ENCODE results near the gene FAAP20. TPM values are rescaled to one million over a fixed set of nuclear protein-coding genes. Genes with fewer than 3 reads are reported as not detected.

Gene FAAP20
- total RNA-seq, 1 experiment from 2014 or later: 114 TPM

- Histone ChIP-seq H3K36me3 (ENCODE audit: low read depth, low read length) (no peaks in the 10 kb centered on the region; the same call in 1 of the 2 replicates), H3K9me3 (ENCODE audit: low read length) (no peaks in the 10 kb centered on the region), H3K27me3 (ENCODE audit: low read length) (no peaks in the 10 kb centered on the region), H3K4me1 (ENCODE audit: insufficient read depth, low read length) (no peaks in the 10 kb centered on the region), H3K27ac (ENCODE audit: low read length) (no peak overlapping the region), H3K4me2 (ENCODE audit: low read length) (no peak overlapping the region), H3K79me2 (ENCODE audit: low read length) (no peaks in the 10 kb centered on the region), H4K20me1 (ENCODE audit: low read length) (no peaks in the 10 kb centered on the region), H3K4me3 (ENCODE audit: low read length) (no peak overlapping the region), H3K9me2 (replicated peaks; ENCODE audit: low read length) (no peaks in the 10 kb centered on the region), H3F3A (ENCODE audit: low read length, unreplicated experiment) (no peaks in the 10 kb centered on the region), H2AFZ (ENCODE audit: low read length) (no peak overlapping the region), H3K9ac (ENCODE audit: low read length) (no peak overlapping the region)
- DNase-seq: no peak
- BruUV-seq (replicated peaks): no TSS peak
- ATAC-seq: no peak
- intact Hi-C loops (cut with micrococcal nuclease): no loop called here
- no peak for TF ChIP-seq EZH2 (IDR thresholded peaks at IDR 0.05; ENCODE audit: low read length, unreplicated experiment)
- no peak for TF ChIP-seq CTCF (conservative IDR thresholded peaks at IDR 0.05; ENCODE audit: low read depth, low read length)
- TF ChIP-seq EZH2phosphoT487 (IDR thresholded peaks at IDR 0.05; ENCODE audit: borderline replicate concordance, low read length): no peak
- CTCF ChIA-PET: no interaction called here
- POLR2A ChIA-PET (ENCODE audit: unreplicated experiment): no interaction called here
Observed at GRCh38 chr1:2172551-2173146, 21.9 kb downstream of the FAAP20 start.

- no peaks in the 10 kb centered on the region for H3K4me1 ChIP-seq (ENCODE audit: insufficient read depth, low read length)
- H3K36me3 ChIP-seq (ENCODE audit: low read depth, low read length): no peaks in the 10 kb centered on the region; the same call in 1 of the 2 replicates
- no peak overlapping the region for H2AFZ ChIP-seq (ENCODE audit: low read length)
- H3K9me3 ChIP-seq (ENCODE audit: low read length): no peaks in the 10 kb centered on the region
- H3K9me2 ChIP-seq (replicated peaks; ENCODE audit: low read length): no peaks in the 10 kb centered on the region
- intact Hi-C loops (cut with micrococcal nuclease): no loop called here
- H3K9ac ChIP-seq (ENCODE audit: low read length): no peak overlapping the region
- no peak overlapping the region for H3K27ac ChIP-seq (ENCODE audit: low read length)
- H3K79me2 ChIP-seq (ENCODE audit: low read length): no peaks in the 10 kb centered on the region
- no TSS peak for BruUV-seq (replicated peaks)
- TF ChIP-seq EZH2phosphoT487 (IDR thresholded peaks at IDR 0.05; ENCODE audit: borderline replicate concordance, low read length) (no peak), EZH2 (IDR thresholded peaks at IDR 0.05; ENCODE audit: low read length, unreplicated experiment) (no peak), CTCF (conservative IDR thresholded peaks at IDR 0.05; ENCODE audit: low read depth, low read length) (no peak)
- H3F3A ChIP-seq (ENCODE audit: low read length, unreplicated experiment): no peaks in the 10 kb centered on the region
- no peak for DNase-seq
- H3K4me2 ChIP-seq (ENCODE audit: low read length): no peak overlapping the region
- no peaks in the 10 kb centered on the region for H3K27me3 ChIP-seq (ENCODE audit: low read length)
- ATAC-seq: no peak
- H3K4me3 ChIP-seq (ENCODE audit: low read length): no peak overlapping the region
- CTCF ChIA-PET: no interaction called here
- no peaks in the 10 kb centered on the region for H4K20me1 ChIP-seq (ENCODE audit: low read length)
- POLR2A ChIA-PET (ENCODE audit: unreplicated experiment): no interaction called here
Observed at GRCh38 chr1:2172012-2172411, 22.6 kb downstream of the FAAP20 start.

- intact Hi-C loops (cut with micrococcal nuclease): no loop called here
- Histone ChIP-seq H3K79me2 (ENCODE audit: low read length) (no peaks in the 10 kb centered on the region), H3K27me3 (ENCODE audit: low read length) (no peaks in the 10 kb centered on the region), H3F3A (ENCODE audit: low read length, unreplicated experiment) (no peaks in the 10 kb centered on the region), H2AFZ (ENCODE audit: low read length) (no peak overlapping the region), H3K36me3 (ENCODE audit: low read depth, low read length) (no peaks in the 10 kb centered on the region; the same call in 1 of the 2 replicates), H3K4me2 (ENCODE audit: low read length) (no peak overlapping the region), H3K9me2 (replicated peaks; ENCODE audit: low read length) (no peaks in the 10 kb centered on the region), H3K9ac (ENCODE audit: low read length) (no peak overlapping the region), H3K4me3 (ENCODE audit: low read length) (no peak overlapping the region), H4K20me1 (ENCODE audit: low read length) (no peaks in the 10 kb centered on the region), H3K9me3 (ENCODE audit: low read length) (no peaks in the 10 kb centered on the region), H3K4me1 (ENCODE audit: insufficient read depth, low read length) (no peaks in the 10 kb centered on the region), H3K27ac (ENCODE audit: low read length) (no peak overlapping the region)
- BruUV-seq (replicated peaks): no TSS peak
- no peak for TF ChIP-seq EZH2phosphoT487 (IDR thresholded peaks at IDR 0.05; ENCODE audit: borderline replicate concordance, low read length)
- TF ChIP-seq EZH2 (IDR thresholded peaks at IDR 0.05; ENCODE audit: low read length, unreplicated experiment): no peak
- DNase-seq (no peak), ATAC-seq (peak; percentile 7; the same call in 1 of the 2 replicates)
- ChIA-PET CTCF (no interaction called here), POLR2A (ENCODE audit: unreplicated experiment) (no interaction called here)
Observed at GRCh38 chr1:2170211-2170610, 24.4 kb downstream of the FAAP20 start.

Data from PC-3 (cell line).